ENCODE results near the gene E2F6. TPM values are rescaled to one million over a fixed set of nuclear protein-coding genes. Genes with fewer than 3 reads are reported as not detected.

Gene E2F6
- total and polyA plus RNA-seq, 4 donors, result 3.5 to 7.7 (median 4.8) TPM

- no peak overlapping the region for H3K27ac ChIP-seq (ENCODE audit: low read depth in 1 of 2, low read length in 2 of 2)
- peaks cover 0 to 4% (median 1%) of the 10 kb centered on the region in 4 donors for H3K9me3 ChIP-seq (ENCODE audit: control insufficient read depth in 4 of 4, low read length in 3 of 4)
- DNase-seq (ENCODE audit: low spot score), result no peak
- no peak overlapping the region for H3K9ac ChIP-seq (ENCODE audit: low read depth in 1 of 2, low read length in 2 of 2)
- peaks cover 5 to 28% (median 24%) of the 10 kb centered on the region in 4 donors for H3K4me1 ChIP-seq (ENCODE audit: control insufficient read depth in 4 of 4, insufficient read depth in 4 of 4, low read length in 3 of 4)
- no peaks in the 10 kb centered on the region for H3K27me3 ChIP-seq (ENCODE audit: control insufficient read depth in 4 of 4, insufficient read depth in 4 of 4, low read length in 3 of 4)
- no peak overlapping the region for H3K4me3 ChIP-seq (ENCODE audit: low read depth in 1 of 3, low read length in 3 of 3)
- TF ChIP-seq RAD21 (IDR thresholded peaks at IDR 0.05), result no peak
- no peak for TF ChIP-seq HNF4A (conservative IDR thresholded peaks at IDR 0.05)
- TF ChIP-seq FOXA1 (IDR thresholded peaks at IDR 0.05), result no peak
- no peak for TF ChIP-seq ATF3 (IDR thresholded peaks at IDR 0.05)
- TF ChIP-seq MAX (IDR thresholded peaks at IDR 0.05), result no peak
- TF ChIP-seq NR2F2 (IDR thresholded peaks at IDR 0.05), result no peak
- no peak for TF ChIP-seq REST (IDR thresholded peaks at IDR 0.05)
- no peak for TF ChIP-seq JUND (IDR thresholded peaks at IDR 0.05)
- TF ChIP-seq SP1 (IDR thresholded peaks at IDR 0.05), result no peak
- TF ChIP-seq YY1 (IDR thresholded peaks at IDR 0.05), result no peak
- no peak for TF ChIP-seq HNF4G (IDR thresholded peaks at IDR 0.05)
- TF ChIP-seq EGR1 (IDR thresholded peaks at IDR 0.05; ENCODE audit: low read depth in 2 of 2), result no peak
- TF ChIP-seq TAF1 (conservative IDR thresholded peaks at IDR 0.05), result no peak
- TF ChIP-seq CTCF (IDR thresholded peaks at IDR 0.05; ENCODE audit: low read depth, low read length, missing input control), result no peak
- no peak for TF ChIP-seq RXRA (IDR thresholded peaks at IDR 0.05)
- TF ChIP-seq FOXA2 (IDR thresholded peaks at IDR 0.05), result no peak
- no peak for TF ChIP-seq ZBTB33 (IDR thresholded peaks at IDR 0.05)
- TF ChIP-seq GABPA (IDR thresholded peaks at IDR 0.05 in 1 of 2, conservative IDR thresholded peaks at IDR 0.05 in 1 of 2), result no peak
- WGBS, result 48% methylated on average over 8 of the region's 8 CpGs
- H3K36me3 ChIP-seq (ENCODE audit: control insufficient read depth in 4 of 4, insufficient read depth in 3 of 4, low read depth in 1 of 4, low read length in 3 of 4), result no peaks in the 10 kb centered on the region
These were observed 42.3 kb upstream of the E2F6 start for GRCh38 chr2:11508279-11508678.
